Progenitor cell of endocrine pancreas (in vitro differentiated cells): ENCODE data around the gene ABR. TPM values are rescaled to one million over a fixed set of nuclear protein-coding genes. Genes with fewer than 3 reads are reported as not detected.

ENCODE experiments used
- DNase-seq: peaks from one replicate; pipeline ENCODE4 v3.0.0; 2021; ENCODE audit warnings: low spot score; ENCODE audit not compliant: unreplicated experiment
- H3K27ac Mint-ChIP-seq: 2 replicates; pipeline ENCODE4 v1.8.0; 2021; ENCODE audit warnings: mild to moderate bottlenecking, moderate library complexity, mixed read lengths
- H3K27me3 Mint-ChIP-seq: 2 replicates; pipeline ENCODE4 v1.8.0; 2021; ENCODE audit warnings: mixed read lengths
- H3K36me3 Mint-ChIP-seq: 2 replicates; pipeline ENCODE4 v1.8.0; 2022; ENCODE audit warnings: mixed read lengths; ENCODE audit not compliant: insufficient read depth
- H3K4me1 Mint-ChIP-seq: 2 replicates; pipeline ENCODE4 v1.8.0; 2021; ENCODE audit warnings: low read depth, mixed read lengths
- H3K4me3 Mint-ChIP-seq: 2 replicates; pipeline ENCODE4 v1.8.0; 2021; ENCODE audit warnings: low read depth, mild to moderate bottlenecking, moderate library complexity, mixed read lengths
- H3K9me3 Mint-ChIP-seq: 2 replicates; pipeline ENCODE4 v1.8.0; 2021; ENCODE audit warnings: low read depth, mixed read lengths
- total RNA-seq: library from RNA; stranded (reverse); gene quantifications from 2 replicates; pipeline ENCODE4 v1.2.1, GENCODE V29; 2021
- TF ChIP-seq, protein P1 (sequence below): fragments of 200-600 bp; sonication (generic); IDR thresholded peaks from one replicate; pipeline ENCODE4 v1.5.0; 2021; ENCODE audit warnings: antibody characterized with exemption, mild to moderate bottlenecking; ENCODE audit not compliant: unreplicated experiment

The ABR gene
- total RNA-seq, 1 donor from 2014 or later: 61.0 TPM

- Mint-ChIP-seq H3K4me3 (no peak overlapping the region), H3K27ac (no peak overlapping the region), H3K27me3 (no peaks in the 10 kb centered on the region), H3K36me3 (peaks cover 25% of the 10 kb centered on the region), H3K4me1 (no peaks in the 10 kb centered on the region), H3K9me3 (no peaks in the 10 kb centered on the region)
- DNase-seq: no peak
- TF ChIP-seq, protein P1, sequence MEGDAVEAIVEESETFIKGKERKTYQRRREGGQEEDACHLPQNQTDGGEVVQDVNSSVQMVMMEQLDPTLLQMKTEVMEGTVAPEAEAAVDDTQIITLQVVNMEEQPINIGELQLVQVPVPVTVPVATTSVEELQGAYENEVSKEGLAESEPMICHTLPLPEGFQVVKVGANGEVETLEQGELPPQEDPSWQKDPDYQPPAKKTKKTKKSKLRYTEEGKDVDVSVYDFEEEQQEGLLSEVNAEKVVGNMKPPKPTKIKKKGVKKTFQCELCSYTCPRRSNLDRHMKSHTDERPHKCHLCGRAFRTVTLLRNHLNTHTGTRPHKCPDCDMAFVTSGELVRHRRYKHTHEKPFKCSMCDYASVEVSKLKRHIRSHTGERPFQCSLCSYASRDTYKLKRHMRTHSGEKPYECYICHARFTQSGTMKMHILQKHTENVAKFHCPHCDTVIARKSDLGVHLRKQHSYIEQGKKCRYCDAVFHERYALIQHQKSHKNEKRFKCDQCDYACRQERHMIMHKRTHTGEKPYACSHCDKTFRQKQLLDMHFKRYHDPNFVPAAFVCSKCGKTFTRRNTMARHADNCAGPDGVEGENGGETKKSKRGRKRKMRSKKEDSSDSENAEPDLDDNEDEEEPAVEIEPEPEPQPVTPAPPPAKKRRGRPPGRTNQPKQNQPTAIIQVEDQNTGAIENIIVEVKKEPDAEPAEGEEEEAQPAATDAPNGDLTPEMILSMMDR: no peak
Observed at GRCh38 chr17:1055231-1055630, 124.5 kb downstream of the ABR start.

GRCh38 chr17:1054656-1055055 is 125.1 kb downstream of the ABR start:
- Mint-ChIP-seq H3K27me3 (no peaks in the 10 kb centered on the region), H3K9me3 (no peaks in the 10 kb centered on the region), H3K4me3 (no peak overlapping the region), H3K4me1 (no peaks in the 10 kb centered on the region), H3K27ac (no peak overlapping the region), H3K36me3 (peaks cover 25% of the 10 kb centered on the region)
- no peak for DNase-seq
- TF ChIP-seq, protein P1: no peak

GRCh38 chr17:1053661-1054360 is 126.0 kb downstream of the ABR start:
- Mint-ChIP-seq H3K4me3 (no peak overlapping the region), H3K9me3 (no peaks in the 10 kb centered on the region), H3K36me3 (peaks cover 17% of the 10 kb centered on the region), H3K27ac (no peak overlapping the region), H3K4me1 (no peaks in the 10 kb centered on the region), H3K27me3 (no peaks in the 10 kb centered on the region)
- TF ChIP-seq, protein P1: no peak
- DNase-seq: no peak

GRCh38 chr17:1050996-1051925 is 128.5 kb downstream of the ABR start:
- TF ChIP-seq, protein P1: no peak
- Mint-ChIP-seq H3K4me3 (no peak overlapping the region), H3K27ac (peak overlapping the region; percentile 71), H3K36me3 (peaks cover 8% of the 10 kb centered on the region), H3K9me3 (no peaks in the 10 kb centered on the region), H3K4me1 (no peaks in the 10 kb centered on the region), H3K27me3 (no peaks in the 10 kb centered on the region)
- no peak for DNase-seq

DNA sequence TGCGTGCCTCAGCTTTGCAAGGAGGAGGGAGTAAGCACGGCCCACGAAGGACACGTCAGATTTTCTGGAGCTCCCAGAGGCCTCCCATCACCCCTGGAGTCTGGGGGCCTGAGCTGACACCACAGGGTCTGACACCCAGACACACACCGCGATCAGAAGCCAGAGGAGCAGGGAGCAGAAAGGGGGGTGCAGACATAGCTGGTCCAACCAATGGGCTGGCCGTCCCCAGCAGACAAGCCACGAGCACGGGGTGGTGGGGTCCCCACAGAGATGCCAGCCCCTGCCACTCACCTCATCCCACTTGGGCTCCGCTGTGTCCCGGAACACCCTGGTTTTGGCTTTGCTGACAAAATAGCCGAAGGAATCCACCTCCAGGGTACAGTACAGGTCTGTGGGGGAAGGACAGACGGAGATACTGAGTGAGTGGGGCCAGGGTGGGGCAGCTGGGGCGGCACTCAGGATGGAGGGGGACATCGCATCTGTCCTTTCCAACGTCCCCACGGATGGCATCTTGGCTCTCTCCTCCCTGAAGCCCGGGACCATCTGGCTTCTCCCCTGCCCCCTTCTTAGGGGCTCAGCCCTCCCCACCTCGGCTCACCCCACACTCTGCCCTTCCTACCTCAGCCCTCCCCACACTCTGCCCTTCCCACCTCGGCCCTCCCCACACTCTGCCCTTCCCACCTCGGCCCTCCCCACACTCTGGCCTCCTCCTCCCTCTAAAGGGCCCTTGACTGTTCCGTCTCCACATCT is 129.4 kb downstream of the ABR start:
- Mint-ChIP-seq H3K4me3 (no peak overlapping the region), H3K4me1 (no peaks in the 10 kb centered on the region), H3K27ac (no peak overlapping the region), H3K27me3 (no peaks in the 10 kb centered on the region), H3K9me3 (no peaks in the 10 kb centered on the region), H3K36me3 (peaks cover 9% of the 10 kb centered on the region)
- DNase-seq: no peak
- TF ChIP-seq, protein P1: no peak
